Measurements from ENCODE around the gene CPD. TPM values are rescaled to one million over a fixed set of nuclear protein-coding genes. Genes with fewer than 3 reads are reported as not detected.
A peak's percentile ranks its signal among the peaks of the same experiment; 100 is the strongest.
"Not testable (repeated sequence)": the region's sequence is repeated elsewhere in the genome, so short reads cannot be mapped to it uniquely, and the experiment has no call there.

CPD gene
- total RNA-seq, 4 donors from 2014 or later = 54.6 to 144 (median 104) TPM

GRCh38 chr17:30443721-30444120 lies 65.0 kb downstream of the CPD start:
- Histone ChIP-seq H3K36me3 (no peaks in the 10 kb centered on the region), H3K9me3 (no peaks in the 10 kb centered on the region), H3K27ac (no peak overlapping the region), H3K4me3 (no peak overlapping the region), H3K4me1 (no peaks in the 10 kb centered on the region), H3K27me3 (no peaks in the 10 kb centered on the region)
- intact Hi-C loops (cut with DNase I; ENCODE audit: low total_unique reads) = no loop called here
- DNase-seq = no peak
- no peak for TF ChIP-seq CTCF (IDR thresholded peaks at IDR 0.05)
- no peak for TF ChIP-seq POLR2A (IDR thresholded peaks at IDR 0.05)

- intact Hi-C loops (cut with DNase I; ENCODE audit: low total_unique reads); H3K27me3 ChIP-seq; H3K27ac ChIP-seq; DNase-seq; H3K36me3 ChIP-seq; H3K4me1 ChIP-seq; H3K4me3 ChIP-seq; H3K9me3 ChIP-seq: not testable (repeated sequence)
Observed at GRCh38 chr17:30446640-30447039, 67.9 kb downstream of the CPD start.

GRCh38 chr17:30449480-30449879 lies 70.8 kb downstream of the CPD start:
- TF ChIP-seq CTCF (IDR thresholded peaks at IDR 0.05) = no peak
- TF ChIP-seq POLR2A (IDR thresholded peaks at IDR 0.05) = no peak
- peaks cover 0 to 6% of the 10 kb centered on the region in 2 donors for H3K4me1 ChIP-seq
- no peaks in the 10 kb centered on the region for H3K27me3 ChIP-seq
- no peak overlapping the region for H3K4me3 ChIP-seq
- intact Hi-C loops (cut with DNase I; ENCODE audit: low total_unique reads) = no loop called here
- no peak overlapping the region for H3K27ac ChIP-seq
- no peaks in the 10 kb centered on the region for H3K9me3 ChIP-seq
- no peaks in the 10 kb centered on the region for H3K36me3 ChIP-seq
- DNase-seq = peak in 1 of 2 donors; percentile 36

- Histone ChIP-seq H3K4me1 (peaks cover 0 to 6% of the 10 kb centered on the region in 2 donors), H3K9me3 (no peaks in the 10 kb centered on the region), H3K27ac (no peak overlapping the region), H3K4me3 (no peak overlapping the region), H3K27me3 (no peaks in the 10 kb centered on the region), H3K36me3 (no peaks in the 10 kb centered on the region)
- DNase-seq = no peak
- TF ChIP-seq CTCF (IDR thresholded peaks at IDR 0.05) (no peak), POLR2A (IDR thresholded peaks at IDR 0.05) (no peak)
- intact Hi-C loops (cut with DNase I; ENCODE audit: low total_unique reads) = no loop called here
Observed at GRCh38 chr17:30450125-30451027, 71.6 kb downstream of the CPD start.

- DNase-seq = no peak
- Histone ChIP-seq H3K27me3 (no peaks in the 10 kb centered on the region), H3K27ac (no peak overlapping the region), H3K4me3 (no peak overlapping the region), H3K4me1 (peaks cover 0 to under 1% of the 10 kb centered on the region in 2 donors), H3K9me3 (no peaks in the 10 kb centered on the region), H3K36me3 (no peaks in the 10 kb centered on the region)
- intact Hi-C loops (cut with DNase I; ENCODE audit: low total_unique reads) = no loop called here
- TF ChIP-seq POLR2A (IDR thresholded peaks at IDR 0.05) (no peak), CTCF (IDR thresholded peaks at IDR 0.05) (no peak)
Observed at GRCh38 chr17:30454635-30455034, 75.9 kb downstream of the CPD start.

All from uterus (tissue), 4 donors.